NT2/D1 (cell line): ENCODE measurements around the gene SLCO4A1.

Experiments used
- SUZ12 ChIP-seq: IDR thresholded peaks from 2 replicates; pipeline ENCODE4 v1.6.1; 2011; ENCODE audit not compliant: insufficient read length, insufficient read depth; ENCODE audit errors: extremely low read depth
- YY1 ChIP-seq: IDR thresholded peaks from 2 replicates; pipeline ENCODE4 v1.6.1; 2011; ENCODE audit not compliant: insufficient read length, insufficient read depth
- ZNF274 ChIP-seq: IDR thresholded peaks from 2 replicates; pipeline ENCODE4 v1.6.1; 2011; ENCODE audit warnings: mild to moderate bottlenecking, low read depth, low read length

DNA sequence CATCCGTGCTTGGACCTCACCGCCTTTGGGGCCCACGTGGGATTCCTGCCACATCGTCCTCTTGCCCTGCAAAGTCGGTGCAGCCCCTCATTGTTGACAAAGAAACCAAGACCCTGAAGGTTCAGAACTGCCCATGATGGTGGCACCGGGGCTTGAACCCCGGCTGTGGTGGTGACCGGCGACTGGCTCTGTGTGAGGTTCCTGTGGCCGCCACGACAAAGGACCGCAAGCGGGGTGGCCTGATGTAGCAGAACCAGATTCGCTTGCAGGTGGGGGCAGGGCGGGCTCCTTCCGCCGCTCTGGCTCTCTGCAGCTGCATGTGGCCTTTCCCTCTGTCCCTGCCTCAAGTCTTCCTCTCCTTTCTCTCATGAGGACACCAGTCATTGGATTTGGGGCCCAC, 28.7 kb downstream of the SLCO4A1 start:
- no peak for TF ChIP-seq YY1
- no peak for TF ChIP-seq ZNF274
- no peak for TF ChIP-seq SUZ12
